Mucosa of descending colon (tissue), 3 donors: ENCODE results near the gene SAXO1. TPM values are rescaled to one million over a fixed set of nuclear protein-coding genes. Genes with fewer than 3 reads are reported as not detected.
"Not testable (repeated sequence)": the region's sequence is repeated elsewhere in the genome, so short reads cannot be mapped to it uniquely, and the experiment has no call there.

Experiments used
- ATAC-seq: fragments of 200-7000 bp; cut with Tn5 transposase; one replicate; pipeline ENCODE4 v1.9.1; 2020; ENCODE audit warnings: mild to moderate bottlenecking, moderate library complexity
- DNase-seq, 3 donors: peaks; one replicate each; pipeline ENCODE4 v3.0.0-alpha.2; 2020
- H3K36me3 ChIP-seq: fragments of 200-600 bp; one replicate; pipeline ENCODE4 v1.8.0; 2021; ENCODE audit warnings: low read depth, mild to moderate bottlenecking
- H3K4me1 ChIP-seq: fragments of 200-600 bp; one replicate; pipeline ENCODE4 v1.8.0; 2021; ENCODE audit warnings: low read depth, mild to moderate bottlenecking
- H3K4me3 ChIP-seq: fragments of 200-600 bp; one replicate; pipeline ENCODE4 v1.8.0; 2021; ENCODE audit warnings: mild to moderate bottlenecking
- H3K9me3 ChIP-seq: fragments of 200-600 bp; one replicate; pipeline ENCODE4 v1.8.0; 2021; ENCODE audit warnings: mild to moderate bottlenecking
- CTCF ChIP-seq: fragments of 200-600 bp; IDR thresholded peaks from one replicate; pipeline ENCODE4 v1.8.0; 2022; ENCODE audit warnings: antibody characterized with exemption, mild to moderate bottlenecking
- intact Hi-C, 2 donors: fragments of 100-400 bp; cut with DNase I in 1 of 2; cut with micrococcal nuclease in 1 of 2; formaldehyde crosslinking; loops; one replicate each; pipeline versions ENCODE4 v1.11.0 to v1.11.1; 2022; cut with DNase I, micrococcal nuclease
- total RNA-seq, 3 donors: library from RNA; stranded (reverse); fragmentation: NEBNext Ultra II Directional in 2 of 3; extraction: Animal tissue kit (Norgen Biotek cat#: 25700) in 2 of 3; gene quantifications; one replicate each; pipeline versions ENCODE4 v1.2.1 to v1.2.4, GENCODE V29; 2021 to 2023
- donor health status: DM: no; HTN: no; CAD: no; lungs with moderate emphysema.
- donor health status: DM: no; HTN: no; CAD: no.
- donor health status: DM: no; HTN: yes; CAD: no.

SAXO1 gene
- total RNA-seq, 3 donors from 2014 or later: 0.06 to 0.29 (median 0.24) TPM

- DNase-seq (peak in 1 of 3 donors; percentile 56), ATAC-seq (peak; percentile 78)
- H3K4me1 ChIP-seq: no peaks in the 10 kb centered on the region
- no peaks in the 10 kb centered on the region for H3K36me3 ChIP-seq
- H3K9me3 ChIP-seq: no peaks in the 10 kb centered on the region
- H3K4me3 ChIP-seq: no peak overlapping the region
- intact Hi-C loops: loop anchor here in 1 of 2 donors (10.0 kb wide), 1 partner anchor 1214 kb away; no protein-coding TSS in a partner anchor
- peak; percentile 58 for TF ChIP-seq CTCF
Measured at GRCh38 chr9:19028835-19029451, 4.1 kb downstream of the SAXO1 start.

- ATAC-seq (no peak), DNase-seq (no peak)
- intact Hi-C loops: loop anchor here in 1 of 2 donors (10.0 kb wide), 1 partner anchor 1213 kb away; no protein-coding TSS in a partner anchor
Measured at GRCh38 chr9:19027825-19028224, 5.2 kb downstream of the SAXO1 start.

GRCh38 chr9:19026375-19026774 is 6.6 kb downstream of the SAXO1 start:
- DNase-seq: no peak
- TF ChIP-seq CTCF: no peak

More at GRCh38 chr9:19027825-19028224, 5.2 kb downstream of the SAXO1 start:
- Histone ChIP-seq H3K9me3 (no peaks in the 10 kb centered on the region), H3K36me3 (no peaks in the 10 kb centered on the region), H3K4me3 (no peak overlapping the region), H3K4me1 (no peaks in the 10 kb centered on the region)
- TF ChIP-seq CTCF: no peak

GRCh38 chr9:19023078-19023477 is 9.9 kb downstream of the SAXO1 start:
- no peaks in the 10 kb centered on the region for H3K9me3 ChIP-seq
- intact Hi-C loops: loop anchor here in 1 of 2 donors (10.0 kb wide), 1 partner anchor 1208 kb away; no protein-coding TSS in a partner anchor
- DNase-seq (no peak), ATAC-seq (no peak)
- no peak overlapping the region for H3K4me3 ChIP-seq
- no peaks in the 10 kb centered on the region for H3K36me3 ChIP-seq
- no peak for TF ChIP-seq CTCF
- H3K4me1 ChIP-seq: no peaks in the 10 kb centered on the region

More at GRCh38 chr9:19026375-19026774, 6.6 kb downstream of the SAXO1 start:
- no peaks in the 10 kb centered on the region for H3K4me1 ChIP-seq
- no peak overlapping the region for H3K4me3 ChIP-seq
- H3K36me3 ChIP-seq: no peaks in the 10 kb centered on the region
- H3K9me3 ChIP-seq: no peaks in the 10 kb centered on the region
- intact Hi-C loops: loop anchor here in 1 of 2 donors (10.0 kb wide), 1 partner anchor 1212 kb away; no protein-coding TSS in a partner anchor
- ATAC-seq: no peak

- no peaks in the 10 kb centered on the region for H3K4me1 ChIP-seq
- no peak overlapping the region for H3K4me3 ChIP-seq
- no peak for DNase-seq
- ATAC-seq: no peak
- intact Hi-C loops: loop anchor here in 1 of 2 donors (10.0 kb wide), 1 partner anchor 1207 kb away; no protein-coding TSS in a partner anchor
- TF ChIP-seq CTCF: no peak
- H3K36me3 ChIP-seq: no peaks in the 10 kb centered on the region
- H3K9me3 ChIP-seq: no peaks in the 10 kb centered on the region
Measured at GRCh38 chr9:19022206-19022605, 10.8 kb downstream of the SAXO1 start.

GRCh38 chr9:19021649-19022048 is 11.4 kb downstream of the SAXO1 start:
- ATAC-seq: not testable (repeated sequence)

More at GRCh38 chr9:19021649-19022048, 11.4 kb downstream of the SAXO1 start:
- intact Hi-C loops: loop anchor here in 1 of 2 donors (10.0 kb wide), 1 partner anchor 1207 kb away; no protein-coding TSS in a partner anchor
- not testable (repeated sequence) for H3K4me1 ChIP-seq, DNase-seq, H3K9me3 ChIP-seq, H3K4me3 ChIP-seq, H3K36me3 ChIP-seq
